Astrocyte of the cerebellum (primary cell): ENCODE measurements around the gene CHST13.
A peak's percentile ranks its signal among the peaks of the same experiment; 100 is the strongest.

Experiments
- DNase-seq: peaks from one replicate; pipeline ENCODE4 v3.0.0-alpha.2; 2011; ENCODE audit warnings: low read depth
- H3K4me3 ChIP-seq: 2 replicates; pipeline ENCODE4 v1.5.1; 2011; ENCODE audit warnings: mild to moderate bottlenecking, low read depth, low read length, moderate library complexity
- CTCF ChIP-seq: IDR thresholded peaks from 2 replicates; pipeline ENCODE4 v1.5.1; 2012; ENCODE audit warnings: low read length, low read depth, moderate library complexity, mild to moderate bottlenecking; ENCODE audit errors: missing control alignments
- in situ Hi-C: cut with HindIII; loops from 2 replicates; pipeline ENCODE4 v1.10.0; 2017; ENCODE audit warnings: low sequenced_read_pairs

The CHST13 gene

GRCh38 chr3:126487151-126487771 is 36.7 kb upstream of the CHST13 start:
- in situ Hi-C loops = no loop called here
- DNase-seq = no peak
- TF ChIP-seq CTCF = peak; percentile 12
- H3K4me3 ChIP-seq = no peak overlapping the region

- in situ Hi-C loops = no loop called here
- H3K4me3 ChIP-seq = no peak overlapping the region
- DNase-seq = no peak
- no peak for TF ChIP-seq CTCF
These were observed 35.8 kb upstream of the CHST13 start for GRCh38 chr3:126488185-126488584.

GRCh38 chr3:126488886-126489569 is 34.9 kb upstream of the CHST13 start:
- DNase-seq = no peak
- H3K4me3 ChIP-seq = no peak overlapping the region
- in situ Hi-C loops = no loop called here
- no peak for TF ChIP-seq CTCF

GRCh38 chr3:126490619-126491018 is 33.3 kb upstream of the CHST13 start:
- H3K4me3 ChIP-seq = no peak overlapping the region
- DNase-seq = no peak
- in situ Hi-C loops = no loop called here
- TF ChIP-seq CTCF = no peak

GRCh38 chr3:126491221-126492013 is 32.5 kb upstream of the CHST13 start:
- no peak overlapping the region for H3K4me3 ChIP-seq
- DNase-seq = no peak
- no peak for TF ChIP-seq CTCF
- in situ Hi-C loops = no loop called here

GRCh38 chr3:126493051-126493450 is 30.9 kb upstream of the CHST13 start:
- no peak for TF ChIP-seq CTCF
- in situ Hi-C loops = no loop called here
- no peak overlapping the region for H3K4me3 ChIP-seq
- no peak for DNase-seq
